Islet precursor cell (in vitro differentiated cells): ENCODE data around the gene XPR1.
"Not testable (repeated sequence)": the region's sequence is repeated elsewhere in the genome, so short reads cannot be mapped to it uniquely, and the experiment has no call there.

Experiments used
- DNase-seq: peaks from one replicate; pipeline ENCODE4 v3.0.0-alpha.2; 2018

Gene XPR1

GRCh38 chr1:180842491-180843275 lies 210.9 kb downstream of the XPR1 start:
- DNase-seq: no peak

- no peak for DNase-seq
These were observed 213.5 kb downstream of the XPR1 start for GRCh38 chr1:180845352-180845751.

- DNase-seq: no peak
These were observed 216.4 kb downstream of the XPR1 start for GRCh38 chr1:180848191-180848590.

GRCh38 chr1:180849031-180849775 lies 217.4 kb downstream of the XPR1 start:
- no peak for DNase-seq

- no peak for DNase-seq
These were observed 220.4 kb downstream of the XPR1 start for GRCh38 chr1:180851995-180852887.

GRCh38 chr1:180854001-180854400 lies 222.2 kb downstream of the XPR1 start:
- no peak for DNase-seq

- peak; percentile 71 for DNase-seq
These were observed 222.6 kb downstream of the XPR1 start for GRCh38 chr1:180854456-180854855.

GRCh38 chr1:180857947-180858725 lies 226.3 kb downstream of the XPR1 start:
- DNase-seq: not testable (repeated sequence)

GRCh38 chr1:180859306-180859705 lies 227.5 kb downstream of the XPR1 start:
- DNase-seq: no peak

- no peak for DNase-seq
These were observed 228.7 kb downstream of the XPR1 start for GRCh38 chr1:180860535-180860934.

GRCh38 chr1:180862305-180862704 lies 230.5 kb downstream of the XPR1 start:
- no peak for DNase-seq

- DNase-seq: no peak
These were observed 231.4 kb downstream of the XPR1 start for GRCh38 chr1:180863158-180863775.

GRCh38 chr1:180881806-180882509 lies 250.1 kb downstream of the XPR1 start:
- peak; percentile 51 for DNase-seq

GRCh38 chr1:180884588-180885300 lies 252.9 kb downstream of the XPR1 start:
- DNase-seq: no peak

- DNase-seq: no peak
These were observed 254.5 kb downstream of the XPR1 start for GRCh38 chr1:180886338-180886737.

GRCh38 chr1:180887841-180888240 lies 256.0 kb downstream of the XPR1 start:
- no peak for DNase-seq

GRCh38 chr1:180888870-180889269 lies 257.0 kb downstream of the XPR1 start:
- DNase-seq: no peak

- no peak for DNase-seq
These were observed 257.5 kb downstream of the XPR1 start for GRCh38 chr1:180889325-180889724.

- DNase-seq: no peak
These were observed 260.4 kb downstream of the XPR1 start for GRCh38 chr1:180892272-180892671.

- DNase-seq: no peak
These were observed 260.9 kb downstream of the XPR1 start for GRCh38 chr1:180892675-180893074.

GRCh38 chr1:180893614-180894013 lies 261.8 kb downstream of the XPR1 start:
- no peak for DNase-seq
